Urothelium cell line (cell line): ENCODE results near the gene RAET1G.
"Not testable (repeated sequence)": the region's sequence is repeated elsewhere in the genome, so short reads cannot be mapped to it uniquely, and the experiment has no call there.

ENCODE experiments used
- DNase-seq: peaks from one replicate; pipeline ENCODE4 v3.0.0; 2011; ENCODE audit warnings: low spot score, mixed read lengths
- FAIRE-seq: peaks from 2 replicates; lab custom pipeline; 2011; peaks lifted over from hg19 to GRCh38; lab: Jason Lieb, UNC

Gene RAET1G, protein sequence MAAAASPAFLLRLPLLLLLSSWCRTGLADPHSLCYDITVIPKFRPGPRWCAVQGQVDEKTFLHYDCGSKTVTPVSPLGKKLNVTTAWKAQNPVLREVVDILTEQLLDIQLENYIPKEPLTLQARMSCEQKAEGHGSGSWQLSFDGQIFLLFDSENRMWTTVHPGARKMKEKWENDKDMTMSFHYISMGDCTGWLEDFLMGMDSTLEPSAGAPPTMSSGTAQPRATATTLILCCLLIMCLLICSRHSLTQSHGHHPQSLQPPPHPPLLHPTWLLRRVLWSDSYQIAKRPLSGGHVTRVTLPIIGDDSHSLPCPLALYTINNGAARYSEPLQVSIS

DNA sequence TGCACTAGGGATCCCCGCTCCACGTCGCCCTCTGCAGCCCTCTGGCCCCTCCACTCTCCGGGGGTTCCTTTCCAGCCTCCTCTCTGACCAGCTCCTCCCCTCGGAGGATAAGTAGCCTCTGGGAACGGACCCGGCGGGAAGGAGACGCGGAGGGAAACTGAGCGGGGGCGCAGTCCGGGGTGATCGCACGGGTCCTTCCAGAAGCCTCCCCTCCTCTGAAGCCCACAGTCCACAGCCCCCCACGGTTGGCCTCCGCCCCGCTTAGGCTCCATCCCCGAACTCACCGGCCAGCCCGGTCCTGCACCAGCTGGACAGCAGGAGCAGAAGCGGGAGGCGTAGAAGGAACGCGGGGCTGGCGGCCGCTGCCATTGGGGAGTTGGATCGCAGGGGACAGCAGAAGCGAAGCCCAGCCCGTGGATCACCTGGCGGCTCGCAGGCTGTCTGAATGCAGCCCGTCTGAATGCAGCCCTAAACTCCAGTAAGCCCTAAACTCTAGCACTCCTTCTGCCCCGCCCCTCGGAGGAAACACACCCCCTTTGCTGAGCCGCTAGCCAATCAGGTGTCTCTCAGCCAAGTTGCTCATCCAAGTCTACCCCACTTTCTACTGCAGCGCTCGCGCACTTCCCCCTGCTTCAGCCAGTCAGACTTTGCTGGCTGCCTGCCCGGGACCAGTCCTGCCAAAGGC, at the start of gene RAET1G:
Gene RAET1G (minus strand): TSS at position 480 of the 685 bp plus-strand sequence. CDS start 111 bp downstream, at position 369.
- peak; percentile 94 for DNase-seq
- no peak for FAIRE-seq

DNA sequence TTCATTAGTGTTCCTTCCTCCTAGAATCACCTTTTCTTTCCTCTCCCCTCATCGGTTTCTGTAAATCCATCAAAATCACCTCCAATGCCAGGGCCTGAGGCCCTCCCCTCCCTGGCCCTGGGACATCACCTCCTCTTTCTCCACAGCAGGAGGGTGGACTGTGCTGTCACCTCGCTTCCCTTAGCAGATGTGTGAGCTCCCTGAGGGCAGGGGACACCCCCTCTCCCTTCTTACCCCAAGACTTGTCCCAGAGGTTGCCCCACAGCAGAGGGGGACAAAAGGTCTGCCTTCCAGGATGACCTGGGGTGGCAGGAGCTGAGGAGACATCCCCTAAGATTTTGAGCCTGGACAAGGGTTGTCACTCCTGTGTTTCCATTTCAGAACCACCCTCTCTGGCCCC, 46.7 kb upstream of the RAET1G start:
- FAIRE-seq, result no peak
- DNase-seq, result no peak

DNA sequence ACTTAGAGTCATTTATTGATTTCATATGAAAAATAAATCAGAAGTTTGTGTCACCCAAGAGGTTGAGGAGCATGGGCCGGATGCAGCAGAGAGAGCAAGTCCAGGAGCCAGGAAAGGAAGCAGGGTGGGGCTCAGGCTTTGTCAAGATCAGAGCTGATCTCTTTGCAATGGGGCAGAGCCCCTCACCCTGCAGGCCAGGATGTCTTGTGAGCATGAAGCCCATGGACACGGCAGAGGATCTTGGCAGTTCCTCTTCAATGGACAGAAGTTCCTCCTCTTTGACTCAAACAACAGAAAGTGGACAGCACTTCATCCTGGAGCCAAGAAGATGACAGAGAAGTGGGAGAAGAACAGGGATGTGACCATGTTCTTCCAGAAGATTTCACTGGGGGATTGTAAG, 46.0 kb upstream of the RAET1G start:
- not testable (repeated sequence) for DNase-seq, FAIRE-seq

DNA sequence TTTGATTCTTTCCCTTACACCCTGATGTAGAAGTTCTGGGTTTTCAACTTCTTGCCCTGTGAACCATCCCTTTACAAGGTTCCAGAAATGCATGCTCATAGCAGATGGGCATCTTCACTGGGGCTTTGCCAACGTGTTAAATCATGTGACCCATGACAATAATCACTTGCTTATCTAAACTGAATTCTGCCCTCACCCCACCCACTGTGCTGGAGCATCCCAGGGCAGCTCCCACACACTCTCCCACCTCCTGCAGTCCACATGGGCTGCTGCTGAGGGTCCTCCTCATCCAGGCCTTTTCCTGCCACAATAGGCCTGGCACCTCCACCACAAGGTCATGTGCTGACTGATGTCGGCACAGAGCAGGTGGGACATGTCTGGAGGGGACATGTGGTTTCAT, 45.1 kb upstream of the RAET1G start:
- DNase-seq, FAIRE-seq: not testable (repeated sequence)

DNA sequence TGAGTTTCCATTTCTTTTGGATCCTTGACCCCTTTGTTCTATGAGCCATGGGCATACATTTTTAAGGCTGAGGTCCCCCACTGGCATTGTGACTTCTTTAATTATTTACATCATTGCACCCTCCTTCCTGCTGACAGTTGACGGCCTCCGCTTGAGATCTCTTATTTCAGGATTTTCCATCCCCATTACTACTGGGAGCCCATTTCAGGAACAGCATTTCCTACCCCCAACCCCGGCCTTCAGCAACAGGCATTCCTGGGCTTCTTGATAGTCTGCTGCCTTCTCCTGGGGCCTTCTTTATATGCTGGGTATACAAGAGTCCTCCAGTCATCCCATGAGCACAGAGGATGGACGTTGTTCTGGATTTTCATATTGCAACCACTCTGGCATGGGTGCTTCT, 44.7 kb upstream of the RAET1G start:
- FAIRE-seq, result no peak
- no peak for DNase-seq

DNA sequence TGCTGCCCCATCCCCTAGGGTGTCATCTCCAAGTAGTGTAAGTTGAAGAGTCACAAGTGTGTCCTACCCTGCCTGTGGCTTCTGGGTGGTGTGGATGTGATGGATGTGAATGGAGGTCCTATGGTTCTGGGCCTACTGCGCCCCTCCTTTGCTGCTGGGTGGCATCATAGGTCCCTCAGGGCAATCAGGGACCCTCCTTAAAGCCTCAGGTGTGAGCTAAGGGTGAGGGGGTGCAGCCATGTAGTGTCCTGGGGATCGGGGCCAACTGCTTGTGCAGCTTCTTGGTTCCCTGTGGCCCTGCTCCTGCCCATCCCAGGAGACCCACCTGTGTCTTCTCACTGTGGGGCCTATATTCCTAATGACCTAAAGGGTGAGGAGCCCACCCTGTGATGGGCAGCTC, 43.4 kb upstream of the RAET1G start:
- not testable (repeated sequence) for FAIRE-seq, DNase-seq

DNA sequence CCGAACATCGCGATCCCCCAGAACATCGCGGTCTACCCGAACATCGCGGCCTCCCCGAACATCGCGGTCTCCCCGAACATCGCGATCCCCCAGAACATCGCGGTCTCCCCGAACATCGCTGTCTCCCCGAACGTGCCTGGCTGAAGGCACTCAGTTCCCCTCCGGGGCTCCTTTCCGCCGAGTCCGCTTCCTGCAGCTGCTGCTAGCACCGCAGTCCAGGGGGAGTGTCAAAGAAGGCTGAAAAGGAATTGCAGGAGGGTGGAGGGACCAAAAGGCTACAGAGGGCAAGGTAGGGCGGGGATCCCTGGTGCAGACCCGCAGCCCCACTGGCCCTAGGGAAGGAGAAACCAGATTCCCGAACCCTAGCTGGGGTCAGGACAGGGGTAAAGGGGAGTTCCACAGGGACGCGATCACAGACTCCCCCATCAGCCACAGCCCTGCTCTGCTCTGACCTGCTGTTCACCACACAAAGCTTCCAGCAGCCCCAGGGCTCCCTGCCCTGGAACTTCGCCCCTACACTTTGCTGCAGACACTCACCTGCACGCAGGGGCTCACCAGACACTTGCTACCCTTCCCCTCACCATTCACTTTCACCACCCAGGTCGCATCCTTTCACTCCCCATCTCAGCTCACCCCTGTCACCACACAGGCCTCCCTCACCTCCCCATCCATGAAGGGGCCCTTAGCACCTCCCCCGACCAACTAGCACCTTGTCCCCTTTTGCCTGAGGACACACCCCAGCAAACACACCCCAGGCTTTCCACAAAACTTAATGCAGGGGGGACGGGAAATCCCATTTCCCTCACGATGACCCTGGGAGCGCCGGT, 42.5 kb upstream of the RAET1G start:
- DNase-seq (no peak), FAIRE-seq (no peak)

DNA sequence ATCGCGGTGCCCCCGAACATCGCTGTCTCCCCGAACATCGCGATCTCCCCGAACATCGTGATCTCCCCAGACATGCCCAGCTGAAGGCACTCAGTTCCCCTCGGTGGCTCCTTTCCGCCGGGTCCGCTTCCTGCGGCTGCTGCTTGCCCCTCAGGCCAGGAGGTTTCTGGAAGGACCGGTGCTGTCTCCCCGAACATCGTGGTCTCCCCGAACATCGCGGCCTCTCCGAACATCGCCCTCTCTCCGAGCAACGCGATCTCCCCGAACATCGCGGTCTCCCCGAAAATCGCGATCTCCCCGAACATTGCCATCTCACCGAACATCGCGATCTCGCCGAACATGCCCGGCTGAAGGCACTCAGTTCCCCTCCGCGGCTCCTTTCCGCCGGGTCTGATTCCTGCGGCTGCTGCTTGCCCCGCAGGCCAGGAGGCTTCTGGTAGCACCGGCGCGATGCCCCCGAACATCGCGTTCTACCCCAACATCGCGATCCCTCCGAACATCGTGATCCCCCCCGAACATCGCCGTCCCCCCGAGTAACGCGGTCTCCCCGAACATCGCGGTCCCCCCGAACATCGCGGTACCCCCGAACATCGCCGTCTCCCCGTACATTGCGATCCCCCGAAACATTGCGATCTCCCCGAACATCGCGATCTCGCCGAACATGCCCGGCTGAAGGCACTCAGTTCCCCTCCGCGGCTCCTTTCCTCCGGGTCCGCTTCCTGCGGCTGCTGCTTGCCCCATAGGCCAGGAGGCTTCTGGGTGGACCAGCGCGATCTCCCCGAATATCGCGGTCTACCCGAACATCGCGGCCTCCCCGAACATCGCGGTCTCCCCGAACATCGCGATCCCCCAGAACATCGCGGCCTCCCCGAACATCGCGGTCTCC, 41.6 kb upstream of the RAET1G start:
- no peak for FAIRE-seq
- DNase-seq, result no peak

DNA sequence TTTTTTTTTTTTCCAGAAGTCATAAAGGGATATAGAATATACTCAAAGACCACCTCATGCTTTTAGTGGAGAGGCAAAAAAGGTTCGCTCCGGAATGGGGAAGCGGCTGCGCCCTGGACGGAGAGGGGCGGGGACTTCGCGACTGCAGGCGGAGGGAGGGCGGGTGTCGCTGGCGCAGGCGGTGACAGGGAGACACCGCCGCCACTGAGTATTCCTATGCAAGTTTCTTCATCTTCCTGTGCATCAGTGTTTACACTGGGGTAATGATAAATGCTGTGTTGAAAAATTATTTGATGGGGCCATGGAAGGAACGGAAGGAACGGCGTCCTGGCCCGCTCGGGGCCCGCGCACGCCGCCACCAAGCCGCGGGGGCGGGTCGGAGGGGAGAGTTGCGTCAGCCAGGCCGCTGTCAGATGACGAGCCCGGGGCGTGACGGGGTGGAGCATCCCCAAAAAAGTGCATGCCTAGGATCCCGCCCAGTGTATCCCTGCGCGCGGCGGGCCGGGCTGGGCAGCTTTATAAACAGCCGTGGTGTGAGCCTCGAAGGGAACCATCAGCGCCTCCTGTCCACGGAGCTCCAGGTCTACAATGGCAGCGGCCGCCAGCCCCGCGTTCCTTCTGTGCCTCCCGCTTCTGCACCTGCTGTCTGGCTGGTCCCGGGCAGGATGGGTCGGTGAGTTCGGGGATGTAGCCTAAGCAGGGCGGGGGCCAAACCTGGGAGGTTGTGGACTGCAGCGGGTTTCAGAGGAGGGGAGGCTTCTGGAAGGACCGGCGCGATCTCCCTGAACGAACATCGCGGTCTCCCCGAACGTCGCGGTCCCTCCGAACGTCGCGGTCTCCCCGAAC, 40.8 kb upstream of the RAET1G start, which contains the start of gene ULBP1:
Gene ULBP1 (plus strand): TSS at position 482 of the 846 bp plus-strand sequence. CDS start 107 bp downstream, at position 589.
- DNase-seq (no peak), FAIRE-seq (no peak)

DNA sequence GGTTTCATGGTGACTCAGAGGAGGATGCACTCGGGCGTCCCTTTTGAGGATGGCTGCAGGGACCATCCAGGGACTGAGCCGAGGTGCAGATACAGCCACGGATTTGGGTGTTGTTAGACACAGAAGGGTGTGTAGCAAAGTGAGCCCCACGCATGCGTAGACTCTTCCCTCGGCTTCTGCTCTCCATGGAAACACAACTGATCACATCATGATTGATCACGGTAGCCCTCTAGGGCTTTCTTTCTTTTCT, 40.2 kb upstream of the RAET1G start:
- DNase-seq, result peak; percentile 90
- FAIRE-seq, result no peak

DNA sequence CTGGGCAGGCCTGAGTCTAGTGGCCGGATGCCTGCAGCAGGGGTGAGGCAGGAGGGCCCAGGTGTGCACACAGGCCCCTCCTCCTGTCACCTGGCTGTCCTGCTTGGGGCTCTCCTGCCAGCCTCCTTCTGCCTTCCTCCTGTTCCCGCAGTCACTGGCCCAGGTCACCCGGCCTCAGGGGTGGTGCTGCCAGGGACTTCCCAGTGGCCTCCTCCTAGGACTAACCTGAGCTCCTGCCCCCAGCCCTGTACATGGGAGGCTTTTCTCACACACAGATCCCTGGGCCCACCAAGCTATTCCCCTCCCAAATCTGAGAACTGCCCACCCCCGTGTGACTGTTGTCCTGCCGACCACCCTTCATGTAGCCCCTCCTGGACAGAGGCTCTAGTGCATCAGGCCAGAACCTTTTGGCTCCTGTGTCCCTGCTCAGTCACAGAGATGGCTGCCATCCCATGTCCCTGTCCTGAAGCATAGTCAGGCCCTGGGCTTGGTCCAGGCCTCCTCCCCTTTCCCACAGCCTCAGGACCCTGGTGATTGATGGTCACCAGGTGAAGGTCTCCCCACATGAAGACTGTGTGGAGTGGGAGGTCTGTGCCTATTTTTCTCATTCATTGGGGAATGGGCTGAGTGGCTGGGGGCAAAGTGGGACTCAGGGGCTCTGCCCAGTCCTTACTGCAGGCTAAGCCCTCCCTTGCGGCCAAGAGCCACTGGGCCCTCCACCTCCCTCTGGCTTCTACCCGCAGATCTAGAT, 39.7 kb upstream of the RAET1G start:
- no peak for DNase-seq
- peak; percentile 17 for FAIRE-seq

DNA sequence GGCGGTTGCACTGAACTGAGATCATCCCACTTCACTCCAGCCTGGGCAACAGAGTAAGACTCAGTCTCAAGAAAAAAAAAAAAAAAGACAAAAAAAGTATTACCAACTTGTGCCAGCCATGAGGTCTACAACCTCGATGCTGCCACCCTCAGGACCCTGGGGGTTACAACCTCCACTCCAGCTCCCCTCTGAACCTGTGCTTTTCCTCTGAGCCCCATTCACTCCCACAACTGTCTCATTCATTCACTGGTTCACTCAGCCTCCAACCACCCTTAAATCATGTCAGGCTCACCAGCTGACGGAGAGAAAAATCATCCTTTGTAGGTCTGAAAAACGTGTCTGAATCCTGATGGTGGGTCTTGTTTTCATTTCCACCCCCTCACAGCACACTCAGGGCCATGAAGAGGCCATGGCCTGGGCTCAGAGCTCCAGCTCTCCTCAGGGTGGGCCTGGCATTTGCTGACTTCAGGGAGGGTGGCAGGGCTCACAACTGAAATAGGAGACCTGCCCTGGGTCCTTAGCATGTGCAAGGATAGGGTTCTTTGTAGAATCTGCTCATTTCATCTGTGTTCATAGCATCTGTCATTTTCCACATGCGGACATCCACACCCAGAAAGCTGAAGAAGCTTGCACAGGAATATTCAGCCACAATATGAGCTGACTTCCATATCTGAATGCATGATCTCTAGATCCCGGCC, 39.0 kb upstream of the RAET1G start:
- DNase-seq (peak; percentile 35), FAIRE-seq (no peak)

DNA sequence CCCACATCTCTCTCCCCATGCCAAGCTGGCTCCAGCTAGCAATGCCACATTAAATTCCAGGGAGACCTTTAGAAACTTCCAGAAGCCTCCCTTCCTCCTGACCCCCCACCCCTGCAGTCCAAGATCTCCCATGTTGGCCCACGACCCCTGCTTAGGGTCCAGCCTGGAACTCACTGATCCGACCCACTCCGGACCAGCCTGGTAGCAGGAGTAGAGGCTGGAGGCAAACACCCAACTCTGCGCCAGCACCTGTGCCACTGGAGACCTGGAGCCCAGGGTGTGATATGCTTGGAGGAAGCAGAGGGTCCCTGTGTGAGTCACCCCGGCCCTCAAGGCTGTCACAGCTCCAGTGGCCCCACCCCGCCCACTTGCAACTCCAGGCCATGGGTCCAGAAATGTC, 37.6 kb upstream of the RAET1G start:
- FAIRE-seq (no peak), DNase-seq (no peak)

DNA sequence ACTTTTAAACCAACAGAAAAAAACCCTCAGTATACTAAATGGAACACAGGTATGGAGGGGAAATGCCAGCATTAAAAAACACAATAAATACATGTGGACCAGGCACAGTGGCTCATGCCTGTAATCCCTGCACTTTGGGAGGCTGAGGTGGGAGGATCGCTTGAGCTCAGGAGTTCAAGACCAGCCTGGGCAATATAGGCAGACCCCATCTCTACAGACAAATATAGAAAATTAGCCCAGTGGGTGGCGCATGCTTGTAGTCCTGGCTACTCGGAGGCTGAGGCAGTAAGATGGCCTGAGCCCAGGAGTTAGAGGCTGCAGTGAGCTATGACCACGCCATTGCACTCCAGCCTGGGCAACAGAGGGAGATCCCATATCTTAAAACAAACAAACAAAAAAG, 36.9 kb upstream of the RAET1G start:
- not testable (repeated sequence) for FAIRE-seq, DNase-seq

DNA sequence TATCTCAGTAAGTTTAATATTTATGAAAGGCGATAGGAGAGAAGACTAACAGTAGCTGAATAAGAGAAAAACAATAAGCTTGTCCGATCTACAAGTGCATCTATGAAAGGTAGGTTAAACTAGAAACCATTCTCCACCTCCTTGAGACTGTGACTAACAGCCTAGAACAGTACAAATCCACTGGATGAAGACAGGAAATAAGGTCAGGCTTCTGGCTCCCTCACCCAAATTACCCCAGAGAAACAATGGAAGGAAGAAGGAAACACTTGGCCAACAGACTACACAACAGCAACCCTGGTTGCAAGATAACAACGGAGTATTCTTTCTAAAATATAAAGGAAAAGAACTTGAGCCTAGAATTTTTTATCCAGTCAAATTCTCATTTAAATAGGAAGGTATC, 35.2 kb upstream of the RAET1G start:
- FAIRE-seq, DNase-seq: not testable (repeated sequence)

DNA sequence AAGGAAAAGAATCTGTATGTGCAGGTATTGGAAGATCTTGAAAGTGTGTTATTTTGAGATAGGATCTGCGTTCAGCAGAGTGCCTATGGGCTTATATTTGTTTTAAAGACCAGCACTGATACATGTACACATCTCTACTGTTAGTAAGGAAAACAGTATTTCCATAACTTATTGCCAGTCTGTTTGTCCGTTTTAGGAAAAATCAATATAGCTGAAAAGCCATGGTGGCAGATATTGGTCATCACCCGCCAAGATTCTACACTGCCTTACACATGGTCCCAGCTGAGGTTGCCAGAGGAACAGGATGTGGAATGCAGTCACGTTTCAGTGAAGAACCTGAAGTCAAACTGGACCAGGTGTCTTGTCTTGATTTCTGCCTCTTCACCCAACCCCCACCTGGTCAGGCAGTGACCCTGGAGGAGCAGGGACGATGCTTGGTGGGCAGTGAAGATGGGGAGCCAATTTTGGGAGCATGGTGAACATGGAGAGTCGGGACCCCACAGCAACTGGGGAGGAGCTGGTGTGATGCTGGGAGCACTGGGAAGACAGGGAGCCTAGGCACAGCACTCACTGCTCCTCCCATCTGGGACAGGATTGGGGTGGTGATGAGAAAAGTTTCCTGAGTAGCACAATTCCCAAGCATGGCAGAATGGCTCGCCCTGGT, 32.9 kb upstream of the RAET1G start:
- FAIRE-seq, result peak; percentile 35
- not testable (repeated sequence) for DNase-seq

DNA sequence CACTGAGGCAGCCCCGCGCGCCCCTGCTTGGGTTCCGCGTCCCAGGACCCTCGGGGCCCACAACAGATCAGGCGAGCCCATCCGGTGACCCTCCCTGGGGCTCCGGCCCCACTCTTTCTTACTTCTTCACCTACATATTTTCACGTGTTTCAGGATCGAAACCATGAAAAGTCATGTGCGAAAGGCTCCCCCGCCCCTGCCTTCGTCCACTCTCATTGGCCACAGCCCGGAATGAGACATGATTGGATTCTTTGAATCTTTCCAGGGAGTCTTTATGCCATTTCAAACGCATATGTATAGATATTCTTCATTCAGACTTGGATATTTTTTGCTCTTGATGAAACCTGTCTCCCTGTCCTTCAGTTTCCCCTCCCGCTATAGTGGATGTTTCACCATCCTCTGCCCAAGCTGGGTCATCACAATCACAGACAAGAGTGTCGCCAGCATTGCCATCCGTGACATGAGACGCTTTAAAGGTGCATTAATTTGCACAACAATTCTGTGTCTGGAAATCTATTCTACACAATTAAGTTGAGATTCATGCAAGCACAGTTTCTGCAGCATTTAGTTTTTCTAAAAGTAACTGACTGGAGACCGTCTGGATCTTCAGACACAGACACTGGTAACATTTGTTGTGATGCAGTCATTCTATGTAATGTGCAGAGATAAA, 32.2 kb upstream of the RAET1G start:
- not testable (repeated sequence) for DNase-seq, FAIRE-seq
